GM18873 (cell line): ENCODE data around the gene TSR3.

ENCODE experiments used
- ATAC-seq: cut with Tn5 transposase; IDR thresholded peaks from one replicate; pipeline ENCODE4 v1.9.1; 2021; ENCODE audit warnings: mild to moderate bottlenecking, moderate library complexity, moderate number of reproducible peaks; ENCODE audit not compliant: unreplicated experiment, low FRiP score

Gene TSR3

DNA sequence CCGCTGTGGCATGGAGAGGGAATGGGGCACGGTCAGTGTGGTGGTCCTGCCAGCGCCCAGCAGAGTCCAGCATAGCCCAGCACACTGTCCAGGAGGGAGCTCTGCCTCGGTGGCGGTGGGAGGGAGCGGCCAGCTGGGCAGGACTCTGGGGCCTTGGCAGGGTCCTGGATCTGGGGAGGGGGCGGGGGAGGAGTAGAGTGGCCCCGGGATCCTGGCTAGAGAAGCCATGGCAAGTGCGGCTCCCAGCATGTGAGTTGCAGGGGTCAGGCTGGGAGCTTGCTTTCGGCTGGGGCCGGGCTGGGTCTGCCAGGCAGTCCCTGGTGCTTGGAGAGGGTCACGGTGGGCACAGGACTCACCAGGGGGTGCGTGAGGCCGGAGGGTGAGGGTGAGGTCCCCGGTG, 3.9 kb upstream of the TSR3 start:
- ATAC-seq: no peak

DNA sequence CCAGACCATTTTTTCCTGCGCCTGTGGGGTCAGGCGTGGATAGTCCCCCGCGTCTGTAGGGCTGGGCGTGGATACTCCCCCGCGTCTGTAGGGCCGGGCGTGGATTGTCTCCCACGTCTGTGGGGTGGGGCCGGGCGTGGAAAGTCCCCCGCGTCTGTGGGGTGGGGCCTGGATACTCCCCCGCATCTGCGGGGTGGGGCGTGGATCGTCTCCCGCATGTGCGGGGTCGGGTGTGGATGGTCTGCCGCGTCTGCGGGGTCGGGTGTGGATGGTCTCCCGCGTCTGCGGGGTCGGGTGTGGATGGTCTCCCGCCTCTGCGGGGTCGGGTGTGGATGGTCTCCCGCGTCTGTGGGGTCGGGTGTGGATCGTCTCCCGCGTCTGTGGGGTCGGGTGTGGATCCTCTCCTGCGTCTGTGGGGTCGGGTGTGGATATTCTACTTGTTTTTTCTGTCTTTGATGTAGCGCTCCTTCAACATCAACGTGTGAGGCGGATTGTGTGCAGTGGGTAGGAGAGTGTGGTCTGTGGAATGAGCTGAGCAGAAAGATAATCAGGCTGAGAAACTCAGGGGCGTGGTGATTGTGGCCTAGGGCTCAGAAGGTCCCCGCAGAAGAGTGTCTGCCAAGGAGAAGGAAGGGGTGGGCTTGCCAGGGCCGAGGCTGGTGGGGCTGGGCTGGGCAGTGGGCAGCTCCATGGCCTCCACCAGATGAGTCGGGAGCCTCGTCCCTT, 3.3 kb upstream of the TSR3 start:
- ATAC-seq: no peak

- no peak for ATAC-seq
These were observed 480 bp downstream of the TSR3 start for GRCh38 chr16:1351215-1351581.

DNA sequence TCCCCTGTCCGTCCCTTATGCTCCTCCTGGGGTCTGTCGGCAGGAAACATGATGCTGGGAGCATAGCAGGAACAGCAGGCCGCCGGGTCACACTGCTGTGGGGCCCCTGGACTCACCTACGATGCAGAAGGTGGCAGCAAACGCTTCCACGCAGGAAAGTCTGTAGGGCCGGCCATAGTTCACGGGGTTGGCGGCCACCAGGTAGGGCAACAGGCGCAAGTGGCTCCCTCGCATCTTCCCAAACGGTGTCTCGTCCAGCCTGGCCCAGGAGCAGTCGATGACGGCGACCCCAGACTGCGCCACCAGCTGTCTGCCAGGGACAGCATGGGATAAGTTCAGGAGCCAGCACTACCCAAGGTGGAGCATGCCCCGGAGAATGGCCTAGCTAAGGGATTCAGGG, 987 bp downstream of the TSR3 start:
- ATAC-seq: no peak

DNA sequence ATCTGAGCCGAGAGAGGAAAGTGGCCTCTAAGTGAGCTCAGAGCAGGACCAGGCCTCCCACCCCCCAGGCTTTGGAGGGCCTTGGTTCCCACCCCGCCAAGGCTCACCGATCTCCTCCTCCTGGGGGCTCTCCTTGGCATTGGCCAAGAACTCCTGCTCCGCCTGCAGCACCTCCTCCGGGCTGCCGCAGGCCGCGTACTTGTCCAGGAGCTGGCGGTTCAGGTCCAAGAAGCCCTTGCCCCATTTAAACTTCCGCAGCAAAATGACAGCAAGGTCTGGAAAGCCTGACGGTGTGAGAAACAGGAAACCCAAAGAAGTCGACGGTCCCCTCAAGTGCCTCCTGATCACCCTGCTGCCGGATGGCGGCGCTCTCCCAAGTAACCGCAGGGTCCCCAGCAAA, 1.7 kb downstream of the TSR3 start:
- no peak for ATAC-seq

GRCh38 chr16:1349351-1349750, 2.3 kb downstream of the TSR3 start:
- ATAC-seq: no peak

- no peak for ATAC-seq
These were observed 2.8 kb downstream of the TSR3 start for GRCh38 chr16:1348926-1349325.

- ATAC-seq: no peak
These were observed 3.2 kb downstream of the TSR3 start for GRCh38 chr16:1348441-1348840.

GRCh38 chr16:1347962-1348361, 3.7 kb downstream of the TSR3 start:
- ATAC-seq: no peak

- ATAC-seq: no peak
These were observed 4.3 kb downstream of the TSR3 start for GRCh38 chr16:1347286-1347855.

DNA sequence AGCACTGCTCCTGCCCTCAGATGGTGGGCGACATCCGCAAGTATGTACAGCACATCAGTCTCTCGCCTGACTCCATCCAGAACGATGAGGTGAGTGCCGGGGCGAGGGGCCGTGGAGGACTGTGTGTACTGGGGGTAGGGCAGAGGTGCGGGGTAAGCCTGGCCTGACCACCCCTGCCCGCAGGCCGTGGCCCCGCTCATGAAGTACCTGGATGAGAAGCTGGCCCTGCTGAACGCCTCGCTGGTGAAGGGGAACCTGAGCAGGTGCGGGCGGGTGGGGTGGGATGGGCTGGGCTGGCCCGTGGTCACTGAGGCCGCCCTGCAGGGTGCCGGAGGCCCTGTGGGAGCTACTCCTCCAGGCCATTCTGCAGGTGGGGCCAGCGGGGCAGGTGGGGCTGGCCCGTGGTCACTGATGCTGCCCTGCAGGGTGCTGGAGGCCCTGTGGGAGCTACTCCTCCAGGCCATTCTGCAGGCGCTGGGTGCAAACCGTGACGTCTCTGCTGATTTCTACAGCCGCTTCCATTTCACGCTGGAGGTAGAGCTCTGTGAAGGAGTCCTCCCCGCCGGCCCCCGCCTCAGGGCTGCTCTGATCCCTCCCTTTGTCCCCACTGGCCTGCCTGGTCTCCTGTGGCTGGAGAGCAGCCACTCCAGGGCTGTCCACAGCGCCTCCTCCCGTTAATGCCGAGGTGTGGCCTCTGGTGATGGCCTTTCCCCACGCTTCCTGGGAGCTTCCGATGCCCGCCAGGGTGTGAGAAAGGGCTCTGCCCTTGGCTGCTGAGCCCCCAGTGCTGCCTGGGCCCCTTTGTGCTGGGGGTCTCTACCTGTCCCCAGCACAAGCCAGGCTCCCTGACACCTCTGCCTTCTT, 5.0 kb downstream of the TSR3 start:
- ATAC-seq: no peak

GRCh38 chr16:1345651-1346421, 5.8 kb downstream of the TSR3 start:
- no peak for ATAC-seq

DNA sequence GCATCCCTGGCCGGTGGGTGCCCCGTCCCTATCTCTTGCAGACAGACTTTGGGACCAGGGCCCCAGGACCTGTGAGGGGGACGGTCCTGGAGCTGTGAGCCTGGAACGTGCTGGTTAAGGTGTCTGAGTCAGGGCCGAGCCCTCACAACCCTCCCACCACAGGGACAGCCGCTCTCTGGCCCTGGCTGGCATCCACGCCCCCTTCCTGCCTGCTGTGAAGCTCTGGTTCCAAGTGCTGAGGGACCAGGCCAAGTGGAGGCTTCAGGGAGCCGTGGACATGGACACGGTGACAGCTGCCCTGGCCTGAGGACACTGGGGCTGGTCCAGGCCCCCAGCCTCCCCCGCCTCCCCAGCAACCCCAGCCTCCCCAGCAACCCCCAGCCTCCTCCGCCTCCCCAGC, 6.6 kb downstream of the TSR3 start:
- no peak for ATAC-seq

- no peak for ATAC-seq
These were observed 7.2 kb downstream of the TSR3 start for GRCh38 chr16:1344499-1344898.

- peak; percentile 13 for ATAC-seq
These were observed 8.0 kb downstream of the TSR3 start for GRCh38 chr16:1343428-1344242.

GRCh38 chr16:1342526-1343427, 8.9 kb downstream of the TSR3 start:
- ATAC-seq: peak; percentile 62

- no peak for ATAC-seq
These were observed 9.9 kb downstream of the TSR3 start for GRCh38 chr16:1341495-1342420.
